Chondrocyte (in vitro differentiated cells): ENCODE data around the gene TIAM2. TPM values are rescaled to one million over a fixed set of nuclear protein-coding genes. Genes with fewer than 3 reads are reported as not detected.
A peak's percentile ranks its signal among the peaks of the same experiment; 100 is the strongest.

Experiments used
- DNase-seq: peaks from one replicate; pipeline ENCODE4 v3.0.0; 2021; ENCODE audit warnings: mixed read lengths, low spot score
- H3K27ac Mint-ChIP-seq: one replicate; pipeline ENCODE4 v1.8.0; 2021; ENCODE audit warnings: mild to moderate bottlenecking, moderate library complexity, mixed read lengths; ENCODE audit not compliant: unreplicated experiment
- H3K27me3 Mint-ChIP-seq: 2 replicates; pipeline ENCODE4 v1.8.0; 2021; ENCODE audit warnings: low read depth, mixed read lengths
- H3K36me3 Mint-ChIP-seq: 2 replicates; pipeline ENCODE4 v1.8.0; 2021; ENCODE audit warnings: low read depth, mixed read lengths
- H3K4me1 Mint-ChIP-seq: 2 replicates; pipeline ENCODE4 v1.8.0; 2021; ENCODE audit warnings: low read depth, mild to moderate bottlenecking, mixed read lengths
- H3K4me3 Mint-ChIP-seq: one replicate; pipeline ENCODE4 v1.8.0; 2021; ENCODE audit warnings: mild to moderate bottlenecking, moderate library complexity, mixed read lengths; ENCODE audit not compliant: unreplicated experiment
- H3K9me3 Mint-ChIP-seq: 2 replicates; pipeline ENCODE4 v1.8.0; 2021; ENCODE audit warnings: low read depth, mixed read lengths
- total RNA-seq: library from RNA; stranded (reverse); gene quantifications from 3 replicates; pipeline ENCODE4 v1.2.1, GENCODE V29; 2021
- TF ChIP-seq, protein P1 (sequence below): fragments of 200-600 bp; sonication (generic); IDR thresholded peaks from 2 replicates; pipeline ENCODE4 v1.5.0; 2021; ENCODE audit warnings: antibody characterized with exemption, mild to moderate bottlenecking, moderate library complexity

The TIAM2 gene
- total RNA-seq, 1 donor from 2014 or later = 13.8 TPM

DNA sequence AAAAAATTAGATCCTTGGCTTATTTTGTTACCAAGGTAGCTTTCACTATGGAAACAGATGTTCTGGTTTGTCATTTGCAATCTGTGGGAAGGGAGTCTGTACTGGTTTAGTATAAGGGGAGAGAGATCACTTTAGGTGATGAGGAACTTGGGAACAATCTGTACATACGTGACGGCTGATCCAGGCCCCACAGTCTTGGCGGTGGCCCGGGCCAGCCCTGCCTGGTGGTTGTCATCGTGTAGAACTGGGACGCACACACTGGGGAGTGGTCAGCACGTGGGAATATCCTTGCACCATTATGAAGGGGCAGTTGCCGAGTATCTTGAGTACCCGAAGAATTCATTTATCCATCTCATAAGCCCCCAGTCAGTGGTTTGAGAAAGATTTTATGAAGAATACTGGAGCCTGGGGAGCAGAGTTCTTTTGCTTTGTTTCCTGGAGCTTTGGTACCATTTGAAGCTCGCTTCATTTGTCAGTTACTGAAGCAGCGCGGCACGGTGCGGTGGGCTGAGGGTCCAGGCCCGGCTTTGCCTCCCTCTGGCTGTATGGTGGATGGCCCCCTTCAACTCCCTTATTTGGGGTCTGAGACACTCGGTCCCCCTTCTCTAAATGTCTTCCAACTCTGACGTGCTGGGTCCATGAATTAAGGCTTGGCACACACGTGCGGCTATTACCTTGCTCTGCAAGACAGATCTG lies 245.9 kb downstream of the TIAM2 start:
- Mint-ChIP-seq H3K36me3 (peaks cover 4% of the 10 kb centered on the region), H3K4me3 (no peak overlapping the region), H3K9me3 (peaks cover 3% of the 10 kb centered on the region), H3K27ac (no peak overlapping the region), H3K27me3 (no peaks in the 10 kb centered on the region), H3K4me1 (peaks cover 14% of the 10 kb centered on the region)
- DNase-seq = no peak
- TF ChIP-seq, protein P1, sequence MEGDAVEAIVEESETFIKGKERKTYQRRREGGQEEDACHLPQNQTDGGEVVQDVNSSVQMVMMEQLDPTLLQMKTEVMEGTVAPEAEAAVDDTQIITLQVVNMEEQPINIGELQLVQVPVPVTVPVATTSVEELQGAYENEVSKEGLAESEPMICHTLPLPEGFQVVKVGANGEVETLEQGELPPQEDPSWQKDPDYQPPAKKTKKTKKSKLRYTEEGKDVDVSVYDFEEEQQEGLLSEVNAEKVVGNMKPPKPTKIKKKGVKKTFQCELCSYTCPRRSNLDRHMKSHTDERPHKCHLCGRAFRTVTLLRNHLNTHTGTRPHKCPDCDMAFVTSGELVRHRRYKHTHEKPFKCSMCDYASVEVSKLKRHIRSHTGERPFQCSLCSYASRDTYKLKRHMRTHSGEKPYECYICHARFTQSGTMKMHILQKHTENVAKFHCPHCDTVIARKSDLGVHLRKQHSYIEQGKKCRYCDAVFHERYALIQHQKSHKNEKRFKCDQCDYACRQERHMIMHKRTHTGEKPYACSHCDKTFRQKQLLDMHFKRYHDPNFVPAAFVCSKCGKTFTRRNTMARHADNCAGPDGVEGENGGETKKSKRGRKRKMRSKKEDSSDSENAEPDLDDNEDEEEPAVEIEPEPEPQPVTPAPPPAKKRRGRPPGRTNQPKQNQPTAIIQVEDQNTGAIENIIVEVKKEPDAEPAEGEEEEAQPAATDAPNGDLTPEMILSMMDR = no peak

DNA sequence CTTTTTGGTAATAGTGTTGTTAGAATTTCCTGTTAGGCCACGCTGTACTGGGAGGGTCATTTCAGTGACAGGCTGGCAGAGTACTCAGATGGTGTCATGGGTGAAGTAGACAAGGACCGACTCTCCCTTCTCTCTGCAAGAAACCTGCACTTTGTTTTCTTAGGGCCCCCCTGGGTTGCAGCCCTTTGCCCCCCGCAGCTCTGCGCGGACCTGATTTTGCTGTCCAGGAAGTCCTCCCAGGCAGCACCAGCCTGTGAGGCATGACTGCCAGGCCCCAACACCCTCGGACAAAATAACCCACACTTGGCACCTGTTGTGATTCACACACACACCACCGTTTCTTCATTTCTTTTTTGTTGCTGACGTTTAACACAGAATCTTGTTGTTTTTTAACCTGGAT lies 246.9 kb downstream of the TIAM2 start:
- Mint-ChIP-seq H3K27ac (no peak overlapping the region), H3K4me3 (no peak overlapping the region), H3K36me3 (peaks cover 4% of the 10 kb centered on the region), H3K27me3 (no peaks in the 10 kb centered on the region), H3K9me3 (peaks cover 3% of the 10 kb centered on the region), H3K4me1 (peaks cover 22% of the 10 kb centered on the region)
- TF ChIP-seq, protein P1 = no peak
- DNase-seq = no peak

DNA sequence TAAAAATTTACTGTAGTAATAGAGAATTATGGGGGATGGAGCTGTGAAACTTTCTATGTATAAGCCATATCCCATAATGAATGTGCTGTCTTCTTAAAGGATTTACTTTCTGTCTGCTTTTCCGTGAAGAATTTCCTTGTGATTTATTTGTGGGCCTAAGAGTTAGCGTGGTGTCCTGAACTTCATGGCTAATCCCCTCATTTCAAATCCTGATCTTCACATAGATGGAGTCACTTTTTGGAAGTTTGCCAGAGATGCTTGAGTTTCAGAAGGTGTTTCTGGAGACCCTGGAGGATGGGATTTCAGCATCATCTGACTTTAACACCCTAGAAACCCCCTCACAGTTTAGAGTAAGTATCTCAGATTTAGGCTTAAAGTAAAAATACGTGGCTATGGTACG lies 249.3 kb downstream of the TIAM2 start:
- H3K9me3 Mint-ChIP-seq = no peaks in the 10 kb centered on the region
- H3K4me3 Mint-ChIP-seq = no peak overlapping the region
- H3K27ac Mint-ChIP-seq = no peak overlapping the region
- H3K27me3 Mint-ChIP-seq = no peaks in the 10 kb centered on the region
- peaks cover 45% of the 10 kb centered on the region for H3K4me1 Mint-ChIP-seq
- peaks cover 2% of the 10 kb centered on the region for H3K36me3 Mint-ChIP-seq
- TF ChIP-seq, protein P1 = no peak
- DNase-seq = no peak

DNA sequence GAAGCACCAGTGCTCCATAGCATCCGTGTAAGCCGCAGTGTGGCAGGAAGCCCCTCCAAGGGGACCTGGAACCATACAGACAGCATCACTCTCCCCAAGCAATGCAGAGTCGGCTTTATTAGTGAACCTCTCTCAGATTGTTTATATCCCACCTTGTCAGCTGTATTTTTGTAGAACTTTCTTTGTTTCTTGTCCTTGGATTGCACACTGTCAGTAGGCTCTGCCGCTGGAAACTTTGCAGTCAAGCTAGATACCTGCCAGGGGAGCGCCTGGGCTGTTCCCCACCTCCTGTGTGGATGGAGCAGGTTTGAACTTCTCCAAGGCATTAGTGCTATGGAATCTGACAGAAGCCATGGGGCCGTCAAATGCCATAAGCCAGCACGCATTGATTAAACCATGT lies 250.1 kb downstream of the TIAM2 start:
- Mint-ChIP-seq H3K4me1 (peaks cover 53% of the 10 kb centered on the region), H3K36me3 (peaks cover 4% of the 10 kb centered on the region), H3K27ac (peak overlapping the region; percentile 90), H3K9me3 (no peaks in the 10 kb centered on the region), H3K4me3 (no peak overlapping the region), H3K27me3 (no peaks in the 10 kb centered on the region)
- TF ChIP-seq, protein P1 = no peak
- no peak for DNase-seq

DNA sequence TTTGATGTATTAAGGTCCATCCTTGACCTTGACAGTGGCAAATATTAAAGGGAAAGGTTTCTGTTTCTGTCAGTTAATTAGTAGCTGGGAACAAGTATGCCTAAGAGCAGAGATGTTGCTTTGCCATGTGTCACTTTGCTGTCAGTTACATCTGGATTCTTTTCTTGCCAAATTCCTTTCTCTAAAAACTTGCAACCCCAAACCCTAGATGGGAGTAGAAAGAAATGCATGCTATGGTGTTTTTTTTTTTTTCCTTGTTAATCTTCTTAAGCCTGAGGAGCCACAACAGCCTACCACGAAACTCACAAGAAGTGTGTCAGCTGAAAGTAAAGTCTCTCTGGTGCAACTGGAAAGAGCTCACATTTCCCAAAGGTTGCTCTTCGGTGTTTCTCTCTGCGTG lies 250.7 kb downstream of the TIAM2 start:
- Mint-ChIP-seq H3K27me3 (no peaks in the 10 kb centered on the region), H3K9me3 (no peaks in the 10 kb centered on the region), H3K4me1 (peaks cover 56% of the 10 kb centered on the region), H3K27ac (peak overlapping the region; percentile 90), H3K36me3 (peaks cover 5% of the 10 kb centered on the region), H3K4me3 (no peak overlapping the region)
- DNase-seq = no peak
- TF ChIP-seq, protein P1 = no peak
